Muscle of leg (tissue), 11 donors: Measurements from ENCODE around the gene INPPL1. TPM values are rescaled to one million over a fixed set of nuclear protein-coding genes. Genes with fewer than 3 reads are reported as not detected.

Experiments
- DNase-seq: peaks from one replicate; pipeline ENCODE4 v3.0.0; 2013
- H3K27ac ChIP-seq: one replicate; pipeline ENCODE4 v1.5.1; 2013; ENCODE audit warnings: mild to moderate bottlenecking, low read length, control low read depth
- H3K27me3 ChIP-seq: one replicate; pipeline ENCODE4 v1.6.1; 2013; ENCODE audit warnings: low read length; ENCODE audit not compliant: control insufficient read depth, insufficient read depth
- H3K36me3 ChIP-seq: one replicate; pipeline ENCODE4 v1.6.1; 2013; ENCODE audit warnings: low read length; ENCODE audit not compliant: control insufficient read depth, insufficient read depth
- H3K4me1 ChIP-seq: one replicate; pipeline ENCODE4 v1.6.1; 2013; ENCODE audit warnings: low read length; ENCODE audit not compliant: control insufficient read depth, insufficient read depth
- H3K4me3 ChIP-seq: one replicate; pipeline ENCODE4 v1.5.1; 2013; ENCODE audit warnings: low read length, control low read depth
- H3K9me3 ChIP-seq: replicated peaks from 2 replicates; pipeline ENCODE4 v1.6.1; 2013; ENCODE audit warnings: low read depth, low read length; ENCODE audit not compliant: control insufficient read depth
- WGBS: methylation state at CpG from one replicate; pipeline ENCODE4 v1.1.5; 2013; ENCODE audit warnings: missing lambda C conversion rate; ENCODE audit not compliant: insufficient coverage; 5-methylcytosine and 5-hydroxymethylcytosine counted together
- polyA plus RNA-seq, 8 donors: library from polyadenylated mRNA; unstranded; fragments of 120-200 nt; gene quantifications; one replicate each; pipeline versions ENCODE4 v1.2.1 to v1.2.3, GENCODE V29; 2013; ENCODE audit warnings: inconsistent platforms in 1 of 8, low replicate concordance in 1 of 8; ENCODE audit not compliant: insufficient read length in 8 of 8, insufficient read depth in 1 of 8
- total RNA-seq: library from RNA; stranded (reverse); fragments of 120-200 nt; gene quantifications from one replicate; pipeline ENCODE4 v1.2.4, GENCODE V29; 2013

Gene INPPL1
- total and polyA plus RNA-seq, 9 donors: 87.7 to 211 (median 159) TPM

DNA sequence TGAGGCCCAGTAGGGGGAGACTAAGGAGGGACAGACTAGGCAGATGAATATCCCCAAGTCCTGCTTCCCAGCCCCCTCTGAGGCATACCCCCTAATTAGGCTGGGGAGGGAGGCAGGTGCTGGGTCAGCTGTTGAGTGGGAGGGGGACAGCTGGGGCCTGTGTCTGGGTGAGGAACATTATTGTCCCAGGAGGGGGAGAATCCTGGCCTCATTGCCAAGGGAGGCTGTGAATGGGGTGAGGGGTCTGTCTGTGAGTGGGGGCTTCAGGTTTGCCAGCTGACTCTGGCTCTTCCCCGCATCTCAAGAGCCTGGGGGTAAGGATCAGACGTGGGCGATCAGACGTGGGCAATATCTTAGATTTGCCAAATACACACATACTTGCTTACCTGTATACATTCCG, 2.1 kb downstream of the INPPL1 start:
- Histone ChIP-seq H3K9me3 (no peaks in the 10 kb centered on the region), H3K4me1 (peaks cover 41% of the 10 kb centered on the region), H3K4me3 (peak overlapping the region; percentile 1), H3K36me3 (peaks cover 51% of the 10 kb centered on the region), H3K27me3 (no peaks in the 10 kb centered on the region), H3K27ac (peak overlapping the region; percentile 65)
- peak; percentile 51 for DNase-seq
- 75% methylated on average over 4 of the region's 5 CpGs for WGBS

DNA sequence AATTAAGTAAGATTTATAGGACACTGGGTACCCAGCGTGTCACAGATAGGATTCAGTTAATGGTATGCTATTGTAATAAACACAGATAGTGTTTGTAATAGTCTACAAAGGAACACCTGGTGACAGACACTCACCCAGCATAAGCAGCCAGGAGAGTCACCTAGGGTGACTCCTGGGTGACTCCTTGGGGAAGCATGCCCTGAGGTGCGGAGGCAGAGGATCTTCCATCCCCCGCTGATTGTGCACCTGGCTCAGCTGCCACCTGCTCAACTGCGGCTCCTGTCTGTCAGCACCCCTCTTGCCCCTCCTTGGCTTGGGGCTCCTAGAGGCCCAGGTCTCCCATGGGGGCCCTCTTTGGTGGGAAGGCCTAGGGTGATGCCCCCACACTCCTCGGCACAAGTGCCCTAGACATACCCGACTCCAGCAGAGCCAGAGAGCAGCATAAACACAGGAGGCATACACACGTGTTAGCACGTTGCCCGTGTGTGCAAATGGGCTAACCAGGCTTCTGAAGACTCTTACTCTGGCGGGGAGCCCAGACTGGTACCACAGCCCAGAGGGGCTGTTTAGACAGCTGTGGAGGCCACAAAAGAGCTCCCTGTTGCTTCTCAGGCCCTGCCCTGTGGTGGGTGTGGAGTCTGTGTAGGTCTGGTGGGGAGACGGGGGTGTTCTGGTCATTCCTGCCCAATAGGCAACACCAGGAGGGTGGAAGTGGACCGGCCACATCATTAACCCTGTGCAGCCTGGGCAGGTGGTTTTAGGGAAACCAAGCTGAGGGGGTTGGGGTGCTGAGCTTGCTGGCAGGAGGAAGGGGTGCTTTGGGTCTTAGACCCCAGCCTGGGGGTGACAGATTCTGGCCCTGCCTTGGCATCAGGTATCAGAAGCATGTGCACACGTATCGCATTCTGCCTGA, 3.0 kb downstream of the INPPL1 start:
- H3K4me1 ChIP-seq: peaks cover 33% of the 10 kb centered on the region
- DNase-seq: peak; percentile 71
- H3K36me3 ChIP-seq: peaks cover 60% of the 10 kb centered on the region

DNA sequence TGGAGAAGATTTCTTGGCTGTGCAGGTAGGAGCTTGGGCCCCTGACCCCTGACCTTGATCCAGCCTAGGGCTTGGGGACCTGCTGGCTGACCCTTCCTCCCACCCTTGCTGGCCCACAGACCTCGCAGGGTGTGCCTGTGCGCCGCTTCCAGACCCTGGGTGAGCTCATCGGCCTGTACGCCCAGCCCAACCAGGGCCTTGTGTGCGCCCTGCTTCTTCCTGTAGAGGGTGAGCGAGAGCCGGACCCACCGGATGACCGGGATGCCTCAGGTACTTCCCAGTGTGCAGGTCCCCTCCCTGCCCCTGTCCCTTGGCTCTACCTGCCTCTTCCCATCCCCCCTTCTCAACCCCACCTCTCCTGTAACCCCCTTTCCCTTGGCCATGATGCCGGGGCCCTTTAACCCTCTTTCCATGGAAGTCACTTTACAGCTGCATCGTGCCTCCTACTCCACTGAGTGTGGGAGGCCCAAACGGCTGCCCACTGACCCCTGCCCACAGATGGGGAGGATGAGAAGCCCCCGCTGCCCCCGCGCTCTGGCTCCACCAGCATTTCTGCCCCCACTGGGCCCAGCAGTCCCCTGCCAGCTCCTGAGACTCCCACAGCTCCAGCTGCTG, 3.8 kb downstream of the INPPL1 start:
- 72% methylated on average over 11 of the region's 16 CpGs for WGBS
- no peaks in the 10 kb centered on the region for H3K27me3 ChIP-seq
- peaks cover 67% of the 10 kb centered on the region for H3K36me3 ChIP-seq
- no peak overlapping the region for H3K4me3 ChIP-seq
- DNase-seq: no peak
- no peaks in the 10 kb centered on the region for H3K9me3 ChIP-seq
- no peak overlapping the region for H3K27ac ChIP-seq
- peaks cover 30% of the 10 kb centered on the region for H3K4me1 ChIP-seq

More for the DNA sequence above, 3.0 kb downstream of the INPPL1 start:
- H3K4me3 ChIP-seq: no peak overlapping the region
- H3K27ac ChIP-seq: peak overlapping the region; percentile 65
- no peaks in the 10 kb centered on the region for H3K27me3 ChIP-seq
- no peaks in the 10 kb centered on the region for H3K9me3 ChIP-seq
- WGBS: 63% methylated on average over 13 of the region's 14 CpGs

DNA sequence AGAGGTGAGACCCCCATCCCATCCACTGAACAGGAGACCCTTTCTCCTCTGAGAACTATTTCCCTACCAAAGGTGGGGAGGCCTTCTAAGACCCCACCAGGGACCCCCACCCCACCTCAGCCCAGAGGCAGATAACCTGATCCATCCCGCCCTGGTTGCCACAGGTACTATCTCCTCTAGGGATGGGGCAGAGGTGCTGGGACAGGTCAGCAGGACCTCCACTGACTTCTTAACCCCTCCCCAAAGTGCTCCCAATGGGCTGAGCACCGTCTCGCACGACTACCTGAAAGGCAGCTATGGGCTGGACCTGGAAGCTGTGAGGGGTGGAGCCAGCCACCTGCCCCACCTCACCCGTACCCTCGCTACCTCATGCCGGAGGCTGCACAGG, 4.3 kb downstream of the INPPL1 start:
- Histone ChIP-seq H3K4me3 (no peak overlapping the region), H3K4me1 (peaks cover 30% of the 10 kb centered on the region), H3K9me3 (no peaks in the 10 kb centered on the region), H3K27me3 (no peaks in the 10 kb centered on the region), H3K36me3 (peaks cover 73% of the 10 kb centered on the region), H3K27ac (no peak overlapping the region)
- no peak for DNase-seq
- 60% methylated on average over 3 of the region's 7 CpGs for WGBS

DNA sequence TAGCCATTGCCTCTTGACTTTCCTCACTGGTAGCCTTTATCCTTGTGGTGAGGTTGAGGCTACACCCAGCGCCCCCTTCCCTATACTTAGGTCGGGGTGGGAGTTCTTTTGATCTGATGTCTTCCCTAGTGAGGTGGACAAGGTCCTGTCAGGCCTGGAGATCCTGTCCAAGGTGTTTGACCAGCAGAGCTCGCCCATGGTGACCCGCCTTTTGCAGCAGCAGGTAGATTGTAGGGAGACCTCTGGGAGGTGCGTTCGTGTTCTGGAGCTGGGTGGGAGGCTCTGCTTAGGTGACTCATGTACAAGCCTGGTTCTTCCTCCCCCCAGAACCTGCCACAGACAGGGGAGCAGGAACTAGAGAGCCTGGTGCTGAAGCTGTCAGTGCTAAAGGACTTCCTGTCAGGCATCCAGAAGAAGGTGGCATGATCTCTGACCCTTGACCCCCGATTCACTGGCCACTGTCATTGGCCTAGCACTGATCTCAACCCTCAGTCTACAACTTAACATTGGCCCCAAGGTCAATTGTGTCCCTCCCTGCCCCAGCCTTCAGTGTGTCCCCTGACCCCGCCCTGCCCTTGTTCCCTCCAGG, 4.9 kb downstream of the INPPL1 start:
- Histone ChIP-seq H3K4me1 (peaks cover 30% of the 10 kb centered on the region), H3K27me3 (no peaks in the 10 kb centered on the region), H3K27ac (no peak overlapping the region), H3K9me3 (no peaks in the 10 kb centered on the region), H3K4me3 (no peak overlapping the region), H3K36me3 (peaks cover 78% of the 10 kb centered on the region)
- 91% methylated on average over 5 of the region's 8 CpGs for WGBS
- DNase-seq: no peak

DNA sequence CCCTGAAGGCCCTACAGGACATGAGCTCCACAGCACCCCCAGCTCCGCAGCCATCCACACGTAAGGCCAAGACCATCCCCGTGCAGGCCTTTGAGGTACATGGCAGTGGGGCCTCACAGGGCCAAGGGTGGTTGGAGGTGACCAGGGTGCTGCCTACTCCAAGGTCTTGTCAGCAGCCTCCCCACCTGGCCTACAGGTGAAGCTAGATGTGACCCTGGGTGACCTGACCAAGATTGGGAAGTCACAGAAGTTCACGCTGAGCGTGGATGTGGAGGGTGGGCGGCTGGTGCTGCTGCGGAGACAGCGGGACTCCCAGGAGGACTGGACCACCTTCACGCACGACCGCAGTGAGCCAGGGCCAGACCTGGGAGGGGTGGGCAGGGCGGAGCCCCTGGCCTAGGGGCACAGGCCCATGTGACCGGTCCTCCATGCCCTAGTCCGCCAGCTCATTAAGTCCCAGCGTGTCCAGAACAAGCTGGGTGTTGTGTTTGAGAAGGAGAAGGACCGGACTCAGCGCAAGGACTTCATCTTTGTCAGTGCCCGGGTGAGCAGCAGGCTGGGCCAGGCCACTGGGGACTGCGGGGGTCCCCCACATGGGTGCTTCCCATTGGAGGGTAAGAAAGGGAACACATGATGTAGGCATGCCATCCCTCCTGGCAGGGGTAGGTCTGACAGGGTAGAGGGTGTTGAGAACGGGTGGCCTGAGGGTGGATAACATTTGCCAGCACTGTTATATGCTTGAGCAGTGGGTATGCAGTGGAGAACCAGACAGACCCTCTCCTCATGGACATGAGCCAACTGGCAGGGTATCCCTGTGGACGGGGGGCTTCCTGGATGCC, 5.6 kb downstream of the INPPL1 start:
- Histone ChIP-seq H3K4me1 (peaks cover 30% of the 10 kb centered on the region), H3K4me3 (no peak overlapping the region), H3K36me3 (peaks cover 86% of the 10 kb centered on the region), H3K27me3 (no peaks in the 10 kb centered on the region), H3K9me3 (no peaks in the 10 kb centered on the region), H3K27ac (no peak overlapping the region)
- DNase-seq: no peak
- 87% methylated on average over 16 of the region's 21 CpGs for WGBS

DNA sequence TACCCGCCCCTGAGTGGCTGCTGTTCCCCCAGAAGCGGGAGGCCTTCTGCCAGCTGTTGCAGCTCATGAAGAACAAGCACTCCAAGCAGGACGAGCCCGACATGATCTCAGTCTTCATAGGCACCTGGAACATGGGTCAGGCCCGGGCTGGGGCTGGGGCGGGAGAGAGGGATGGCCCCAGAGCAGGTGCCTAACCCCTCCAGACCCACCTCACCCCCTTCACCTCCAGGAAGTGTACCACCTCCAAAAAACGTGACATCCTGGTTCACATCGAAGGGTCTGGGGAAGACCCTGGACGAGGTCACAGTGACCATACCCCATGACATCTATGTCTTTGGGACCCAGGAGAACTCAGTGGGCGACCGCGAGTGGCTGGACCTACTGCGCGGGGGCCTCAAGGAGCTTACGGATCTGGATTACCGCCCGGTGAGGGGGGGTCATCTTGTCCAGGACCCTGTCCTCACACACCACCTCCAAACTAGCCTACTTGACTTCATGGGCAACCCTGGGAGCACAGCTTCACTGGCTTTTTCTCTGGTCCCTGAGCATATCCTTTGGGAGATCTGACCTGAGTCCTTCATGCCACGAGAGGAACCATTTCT, 6.3 kb downstream of the INPPL1 start:
- peaks cover 93% of the 10 kb centered on the region for H3K36me3 ChIP-seq
- no peak for DNase-seq
- 80% methylated on average over 13 of the region's 18 CpGs for WGBS
- H3K4me3 ChIP-seq: no peak overlapping the region
- no peak overlapping the region for H3K27ac ChIP-seq
- peaks cover 23% of the 10 kb centered on the region for H3K4me1 ChIP-seq
- H3K9me3 ChIP-seq: no peaks in the 10 kb centered on the region
- H3K27me3 ChIP-seq: no peaks in the 10 kb centered on the region

DNA sequence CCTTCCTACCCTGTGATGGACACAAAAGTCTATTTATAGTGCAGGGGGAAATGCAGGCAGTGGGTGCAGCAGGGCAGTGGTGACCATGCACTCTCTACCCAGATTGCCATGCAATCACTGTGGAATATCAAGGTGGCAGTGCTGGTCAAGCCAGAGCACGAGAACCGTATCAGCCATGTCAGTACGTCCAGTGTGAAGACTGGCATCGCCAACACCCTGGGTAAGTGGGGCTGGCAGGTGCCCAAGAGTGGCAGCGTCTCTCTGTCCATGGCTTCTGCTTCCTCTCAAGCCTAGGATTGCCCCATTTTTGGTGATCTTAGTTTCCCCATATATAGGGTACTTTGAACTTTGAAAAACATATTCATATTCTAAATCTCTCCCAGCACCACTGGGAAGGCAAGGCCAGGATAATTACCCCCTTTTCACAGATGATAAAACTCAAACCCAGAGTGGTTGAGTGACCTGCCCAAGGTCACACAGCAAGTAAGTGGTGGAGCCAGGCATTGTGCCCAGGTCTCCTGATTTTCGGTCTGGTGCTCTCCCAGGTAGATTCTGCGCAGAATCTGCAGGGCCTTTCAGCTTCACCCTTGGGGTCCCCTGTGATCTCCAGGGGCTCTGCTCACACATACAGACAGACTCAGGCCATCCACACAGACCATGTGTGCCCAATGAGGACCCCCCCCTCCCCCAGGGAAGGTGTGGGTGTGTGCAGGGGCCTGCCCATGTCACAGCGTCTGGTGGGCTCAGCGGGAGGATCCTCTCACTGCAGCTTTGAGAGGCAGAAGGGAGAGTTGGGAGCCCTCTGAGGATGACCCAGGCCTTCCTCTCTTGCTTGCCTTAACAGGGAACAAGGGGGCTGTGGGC, 7.1 kb downstream of the INPPL1 start:
- WGBS: 94% methylated on average over 6 of the region's 9 CpGs
- Histone ChIP-seq H3K36me3 (peaks cover 99% of the 10 kb centered on the region), H3K4me1 (peaks cover 19% of the 10 kb centered on the region), H3K27ac (no peak overlapping the region), H3K27me3 (no peaks in the 10 kb centered on the region), H3K9me3 (no peaks in the 10 kb centered on the region), H3K4me3 (no peak overlapping the region)
- no peak for DNase-seq
